A549 (cell line): ENCODE results near the gene CCDC50. TPM values are rescaled to one million over a fixed set of nuclear protein-coding genes. Genes with fewer than 3 reads are reported as not detected.

Source experiments
- ATAC-seq, 2 experiments: fragments of 200-7000 bp in 1 of 2; fragments of >200 bp in 1 of 2; cut with Nextera tagmentation in 1 of 2; cut with Tn5 transposase in 1 of 2; 3 replicates each; pipeline versions ENCODE4 v1.8.0 to v1.9.1; 2018 to 2020; ENCODE audit warnings: mild to moderate bottlenecking in 1 of 2, moderate library complexity in 1 of 2
- CTCF ChIA-PET: fragments of 300-600 bp; sonication (Branson Sonifier 250); formaldehyde crosslinking; extraction: SDS; loops from one replicate; lab custom pipeline; 2021; ENCODE audit warnings: antibody characterized with exemption, inconsistent platforms; lab: Yijun Ruan, JAX
- POLR2A ChIA-PET: fragments of 350-600 bp; formaldehyde crosslinking; extraction: SDS; loops from one replicate; lab custom pipeline; 2021; ENCODE audit warnings: antibody characterized with exemption, inconsistent platforms; lab: Yijun Ruan, JAX
- DNase-seq, 2 experiments: peaks; one replicate each; pipeline versions ENCODE4 v3.0.0 to v3.0.0-alpha.2; 2011 to 2016; ENCODE audit warnings: low read depth in 1 of 2, low spot score in 1 of 2
- FAIRE-seq: peaks from 2 replicates; lab custom pipeline; 2011; peaks lifted over from hg19 to GRCh38; lab: Jason Lieb, UNC
- H3K27ac ChIP-seq, 2 experiments: fragments of >200 bp; sonication (Bioruptor Twin); formaldehyde crosslinking; 3 replicates each; pipeline ENCODE4 v1.5.1; 2016 to 2017
- H3K4me1 ChIP-seq: fragments of >200 bp; sonication (Bioruptor Twin); formaldehyde crosslinking; 3 replicates; pipeline ENCODE4 v1.6.1; 2016
- H3K4me2 ChIP-seq: fragments of >200 bp; sonication (Bioruptor Twin); formaldehyde crosslinking; 3 replicates; pipeline ENCODE4 v1.6.1; 2016
- H3K4me3 ChIP-seq: fragments of >200 bp; sonication (Bioruptor Twin); formaldehyde crosslinking; 3 replicates; pipeline ENCODE4 v1.5.1; 2016
- H3K9me3 ChIP-seq: fragments of >200 bp; sonication (Bioruptor Twin); formaldehyde crosslinking; 3 replicates; pipeline ENCODE4 v1.6.1; 2016
- CHD4 ChIP-seq: fragments of 200-600 bp; sonication (generic); IDR thresholded peaks from 2 replicates; pipeline ENCODE4 v1.6.1; 2016; ENCODE audit warnings: antibody characterized with exemption, mild to moderate bottlenecking, borderline replicate concordance
- EHF ChIP-seq: fragments of 250-450 bp; sonication (Bioruptor Pico); IDR thresholded peaks from 2 replicates; pipeline ENCODE4 v1.5.0; 2020; ENCODE audit warnings: mild to moderate bottlenecking
- EP300 ChIP-seq, 2 experiments: fragments of >200 bp; sonication (Bioruptor Twin); formaldehyde crosslinking; IDR thresholded peaks; 2 replicates in 1 of 2; 3 replicates in 1 of 2; pipeline ENCODE4 v1.6.1; 2016 to 2017
- FOXS1 ChIP-seq: fragments of 250-450 bp; sonication (Bioruptor Pico); IDR thresholded peaks from 2 replicates; pipeline ENCODE4 v1.5.0; 2020; ENCODE audit warnings: mild to moderate bottlenecking, moderate library complexity
- GATA3 ChIP-seq: IDR thresholded peaks from 2 replicates; pipeline ENCODE4 v1.6.1; 2012; ENCODE audit warnings: borderline replicate concordance
- HOXA7 ChIP-seq: fragments of 250-450 bp; sonication (Bioruptor Pico); IDR thresholded peaks from 2 replicates; pipeline ENCODE4 v1.5.0; 2020; ENCODE audit warnings: mild to moderate bottlenecking, moderate library complexity
- JUN ChIP-seq, 2 experiments: fragments of >200 bp; sonication (Bioruptor Twin); formaldehyde crosslinking; IDR thresholded peaks; 2 replicates in 1 of 2; 3 replicates in 1 of 2; pipeline ENCODE4 v1.6.1; 2016 to 2017
- KDM1A ChIP-seq: fragments of 200-600 bp; sonication (generic); IDR thresholded peaks from 2 replicates; pipeline ENCODE4 v1.6.1; 2016; ENCODE audit warnings: low read depth, mild to moderate bottlenecking
- MYC ChIP-seq: IDR thresholded peaks from 2 replicates; pipeline ENCODE4 v1.6.1; 2012; ENCODE audit warnings: mild to moderate bottlenecking, inconsistent platforms, low read length, improper control_type of control experiment, borderline replicate concordance
- NR3C1 ChIP-seq: fragments of >200 bp; sonication (Bioruptor Twin); formaldehyde crosslinking; IDR thresholded peaks from 3 replicates; pipeline ENCODE4 v1.6.1; 2017
- PHF8 ChIP-seq: fragments of 200-600 bp; sonication (generic); IDR thresholded peaks from 2 replicates; pipeline ENCODE4 v1.6.1; 2016; ENCODE audit warnings: low read depth, mild to moderate bottlenecking, antibody characterized with exemption, moderate library complexity, borderline replicate concordance
- POLR2AphosphoS2 ChIP-seq: conservative IDR thresholded peaks from 2 replicates; pipeline ENCODE4 v1.6.1; 2012; ENCODE audit warnings: low read length, improper control_type of control experiment, inconsistent platforms
- RARB ChIP-seq: fragments of 250-450 bp; sonication (Bioruptor Pico); IDR thresholded peaks from 2 replicates; pipeline ENCODE4 v1.8.0; 2021; ENCODE audit warnings: mild to moderate bottlenecking, moderate library complexity
- RCOR1 ChIP-seq: fragments of 150-350 bp; IDR thresholded peaks from 2 replicates; pipeline ENCODE4 v1.6.1; 2014; ENCODE audit warnings: antibody characterized with exemption, low read length, low read depth
- RNF2 ChIP-seq: fragments of 200-600 bp; sonication (generic); IDR thresholded peaks from 2 replicates; pipeline ENCODE4 v1.6.1; 2016; ENCODE audit warnings: low read depth, mild to moderate bottlenecking, antibody characterized with exemption, moderate library complexity, borderline replicate concordance
- SMC3 ChIP-seq: fragments of >200 bp; sonication (Bioruptor Twin); formaldehyde crosslinking; IDR thresholded peaks from 3 replicates; pipeline ENCODE4 v1.6.1; 2018; ENCODE audit warnings: inconsistent platforms
- TFCP2L1 ChIP-seq: fragments of 250-450 bp; sonication (Bioruptor Pico); IDR thresholded peaks from 2 replicates; pipeline ENCODE4 v1.5.0; 2021; ENCODE audit warnings: mild to moderate bottlenecking
- TP53 ChIP-seq: fragments of 250-450 bp; sonication (Bioruptor Pico); IDR thresholded peaks from 2 replicates; pipeline ENCODE4 v1.5.0; 2021; ENCODE audit warnings: mild to moderate bottlenecking, moderate library complexity
- ZC3H11A ChIP-seq: fragments of 450-650 bp; IDR thresholded peaks from 2 replicates; pipeline ENCODE4 v1.6.1; 2014; ENCODE audit warnings: antibody characterized with exemption, mild to moderate bottlenecking
- ZFP36 ChIP-seq: fragments of 450-650 bp; IDR thresholded peaks from 2 replicates; pipeline ENCODE4 v1.6.1; 2014; ENCODE audit warnings: borderline replicate concordance; ENCODE audit not compliant: partially characterized antibody
- ZNF302 ChIP-seq: fragments of 250-450 bp; sonication (Bioruptor Pico); IDR thresholded peaks from 2 replicates; pipeline ENCODE4 v1.9.0; 2021; ENCODE audit warnings: inconsistent platforms, mild to moderate bottlenecking, moderate library complexity
- WGBS: methylation state at CpG from one replicate; pipeline ENCODE4 v1.1.6; 2017; ENCODE audit errors: missing lambda C conversion rate; 5-methylcytosine and 5-hydroxymethylcytosine counted together
- polyA plus RNA-seq, 4 experiments: library from polyadenylated mRNA; depleted of rRNA in 3 of 4; stranded (reverse); fragments of >200 nt; fragmentation: RNase III in 1 of 4; extraction: RNeasy Plus Mini Kit Qiagen cat#74134 plus additional on column Dnase treatment in 1 of 4; gene quantifications; 2 replicates in 3 of 4; 3 replicates in 1 of 4; pipeline ENCODE4 v1.2.3, GENCODE V29; 2011 to 2017
- TF ChIP-seq, protein P1 (sequence below): fragments of 150-350 bp; IDR thresholded peaks from 2 replicates; pipeline ENCODE4 v1.6.1; 2014; ENCODE audit warnings: low read depth, mild to moderate bottlenecking, low read length
- TF ChIP-seq, protein P2 (sequence below): fragments of 450-650 bp; IDR thresholded peaks from 2 replicates; pipeline ENCODE4 v1.6.1; 2014; ENCODE audit warnings: antibody characterized with exemption
- TF ChIP-seq, protein P3 (sequence below): fragments of 250-450 bp; sonication (Bioruptor Pico); IDR thresholded peaks from 2 replicates; pipeline ENCODE4 v1.5.0; 2021; ENCODE audit warnings: mild to moderate bottlenecking, moderate library complexity, borderline replicate concordance
- TF ChIP-seq, protein P4 (sequence below): IDR thresholded peaks from 2 replicates; pipeline ENCODE4 v1.6.1; 2012

CCDC50 gene
- polyA plus RNA-seq, 2 of the 4 experiments (the other 2 are of a cell fraction), result 20.1 to 43.8 TPM

DNA sequence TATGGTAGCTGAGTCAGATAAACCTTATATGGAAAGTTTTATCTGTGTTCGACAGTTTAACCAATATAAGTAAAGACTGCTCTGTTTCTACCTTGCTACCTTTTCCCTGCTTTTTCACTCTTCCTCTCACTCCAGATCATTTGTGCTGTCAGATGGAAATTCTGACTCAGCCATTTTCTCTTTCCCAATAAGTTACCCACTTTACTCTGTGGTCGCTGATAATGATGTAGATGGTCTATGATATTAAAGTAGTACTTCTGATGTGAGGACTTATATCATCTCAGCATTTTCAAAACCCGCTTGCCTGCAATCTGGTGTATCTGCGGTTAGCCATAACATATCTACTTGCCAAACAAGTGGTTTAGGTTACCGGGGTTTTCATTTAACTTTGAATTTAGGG is 16.1 kb downstream of the CCDC50 start:
- H3K4me1 ChIP-seq, result peaks cover 25% of the 10 kb centered on the region
- CTCF ChIA-PET, result no interaction called here
- FAIRE-seq, result no peak

DNA sequence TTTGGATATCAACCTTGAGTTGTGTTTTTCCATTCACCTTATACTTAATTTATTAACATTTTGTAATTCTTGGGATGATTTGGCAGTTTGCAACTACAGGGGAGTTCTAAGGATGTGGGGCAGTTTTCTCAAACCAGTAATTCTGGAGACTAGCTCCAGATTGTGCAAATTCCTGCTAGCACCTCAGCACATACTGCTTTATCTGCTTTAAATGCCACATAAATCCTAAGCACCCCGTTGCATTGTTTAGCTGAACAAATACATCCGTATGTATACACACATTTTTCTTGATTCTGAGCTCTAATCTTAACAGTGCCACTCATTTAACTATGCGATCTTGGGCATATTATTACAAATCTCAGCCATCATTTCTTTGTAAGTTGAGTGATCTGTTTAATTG is 18.0 kb downstream of the CCDC50 start:
- Histone ChIP-seq H3K4me3 (no peak overlapping the region), H3K9me3 (no peaks in the 10 kb centered on the region), H3K4me2 (no peak overlapping the region), H3K4me1 (peaks cover 41% of the 10 kb centered on the region), H3K27ac (no peak overlapping the region)
- ATAC-seq (no peak), FAIRE-seq (no peak), DNase-seq (no peak)
- 74% methylated on average over 3 of the region's 3 CpGs for WGBS
- ChIA-PET POLR2A (no interaction called here), CTCF (no interaction called here)
- no peak for TF ChIP-seq PHF8
- TF ChIP-seq SMC3, result no peak
- TF ChIP-seq KDM1A, result no peak
- TF ChIP-seq, protein P1, sequence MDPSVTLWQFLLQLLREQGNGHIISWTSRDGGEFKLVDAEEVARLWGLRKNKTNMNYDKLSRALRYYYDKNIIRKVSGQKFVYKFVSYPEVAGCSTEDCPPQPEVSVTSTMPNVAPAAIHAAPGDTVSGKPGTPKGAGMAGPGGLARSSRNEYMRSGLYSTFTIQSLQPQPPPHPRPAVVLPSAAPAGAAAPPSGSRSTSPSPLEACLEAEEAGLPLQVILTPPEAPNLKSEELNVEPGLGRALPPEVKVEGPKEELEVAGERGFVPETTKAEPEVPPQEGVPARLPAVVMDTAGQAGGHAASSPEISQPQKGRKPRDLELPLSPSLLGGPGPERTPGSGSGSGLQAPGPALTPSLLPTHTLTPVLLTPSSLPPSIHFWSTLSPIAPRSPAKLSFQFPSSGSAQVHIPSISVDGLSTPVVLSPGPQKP, result no peak
- TF ChIP-seq, protein P2, sequence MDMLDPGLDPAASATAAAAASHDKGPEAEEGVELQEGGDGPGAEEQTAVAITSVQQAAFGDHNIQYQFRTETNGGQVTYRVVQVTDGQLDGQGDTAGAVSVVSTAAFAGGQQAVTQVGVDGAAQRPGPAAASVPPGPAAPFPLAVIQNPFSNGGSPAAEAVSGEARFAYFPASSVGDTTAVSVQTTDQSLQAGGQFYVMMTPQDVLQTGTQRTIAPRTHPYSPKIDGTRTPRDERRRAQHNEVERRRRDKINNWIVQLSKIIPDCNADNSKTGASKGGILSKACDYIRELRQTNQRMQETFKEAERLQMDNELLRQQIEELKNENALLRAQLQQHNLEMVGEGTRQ, result no peak
- no peak for TF ChIP-seq TP53 (CRISPR knock-in tag)
- no peak for TF ChIP-seq FOXS1 (CRISPR knock-in tag)
- TF ChIP-seq ZC3H11A, result no peak

More for the DNA sequence above, 16.1 kb downstream of the CCDC50 start:
- Histone ChIP-seq H3K27ac (no peak overlapping the region), H3K4me2 (no peak overlapping the region), H3K9me3 (no peaks in the 10 kb centered on the region), H3K4me3 (no peak overlapping the region)
- no peak for ATAC-seq
- TF ChIP-seq ZFP36 (no peak), GATA3 (no peak), SMC3 (no peak), MYC (no peak), EHF (CRISPR knock-in tag) (no peak), RARB (CRISPR knock-in tag) (no peak), NR3C1 (no peak), KDM1A (no peak)
- TF ChIP-seq, protein P3, sequence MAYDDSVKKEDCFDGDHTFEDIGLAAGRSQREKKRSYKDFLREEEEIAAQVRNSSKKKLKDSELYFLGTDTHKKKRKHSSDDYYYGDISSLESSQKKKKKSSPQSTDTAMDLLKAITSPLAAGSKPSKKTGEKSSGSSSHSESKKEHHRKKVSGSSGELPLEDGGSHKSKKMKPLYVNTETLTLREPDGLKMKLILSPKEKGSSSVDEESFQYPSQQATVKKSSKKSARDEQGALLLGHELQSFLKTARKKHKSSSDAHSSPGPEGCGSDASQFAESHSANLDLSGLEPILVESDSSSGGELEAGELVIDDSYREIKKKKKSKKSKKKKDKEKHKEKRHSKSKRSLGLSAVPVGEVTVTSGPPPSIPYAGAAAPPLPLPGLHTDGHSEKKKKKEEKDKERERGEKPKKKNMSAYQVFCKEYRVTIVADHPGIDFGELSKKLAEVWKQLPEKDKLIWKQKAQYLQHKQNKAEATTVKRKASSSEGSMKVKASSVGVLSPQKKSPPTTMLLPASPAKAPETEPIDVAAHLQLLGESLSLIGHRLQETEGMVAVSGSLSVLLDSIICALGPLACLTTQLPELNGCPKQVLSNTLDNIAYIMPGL (CRISPR knock-in tag), result no peak
- POLR2A ChIA-PET, result no interaction called here
- WGBS, result 92% methylated on average over 5 of the region's 5 CpGs
- no peak for DNase-seq

DNA sequence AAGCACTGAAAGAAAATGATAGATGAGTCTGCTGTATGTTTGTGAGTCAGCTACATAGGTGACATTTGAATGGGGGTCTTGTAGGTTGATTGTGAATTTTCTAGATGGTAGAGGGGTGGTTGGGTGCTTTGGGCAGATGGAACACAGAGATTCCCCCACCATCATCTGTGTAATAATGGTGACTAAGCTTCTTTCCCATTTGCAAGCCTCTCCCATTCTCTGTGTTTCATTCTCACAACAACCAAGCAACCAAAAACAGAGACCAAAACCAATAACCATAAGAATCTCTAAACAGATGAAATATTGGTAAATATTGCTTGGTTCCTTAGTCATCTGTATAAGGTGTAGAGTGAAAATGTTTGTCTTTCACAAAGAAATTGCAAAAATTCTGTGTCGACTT is 18.9 kb downstream of the CCDC50 start:
- Histone ChIP-seq H3K4me3 (no peak overlapping the region), H3K4me2 (no peak overlapping the region), H3K9me3 (no peaks in the 10 kb centered on the region), H3K4me1 (peaks cover 41% of the 10 kb centered on the region), H3K27ac (no peak overlapping the region)
- DNase-seq (no peak), FAIRE-seq (no peak), ATAC-seq (no peak)
- ChIA-PET POLR2A (no interaction called here), CTCF (no interaction called here)
- no peak for TF ChIP-seq RCOR1
- 89% methylated on average over 1 of the region's 1 CpG for WGBS

DNA sequence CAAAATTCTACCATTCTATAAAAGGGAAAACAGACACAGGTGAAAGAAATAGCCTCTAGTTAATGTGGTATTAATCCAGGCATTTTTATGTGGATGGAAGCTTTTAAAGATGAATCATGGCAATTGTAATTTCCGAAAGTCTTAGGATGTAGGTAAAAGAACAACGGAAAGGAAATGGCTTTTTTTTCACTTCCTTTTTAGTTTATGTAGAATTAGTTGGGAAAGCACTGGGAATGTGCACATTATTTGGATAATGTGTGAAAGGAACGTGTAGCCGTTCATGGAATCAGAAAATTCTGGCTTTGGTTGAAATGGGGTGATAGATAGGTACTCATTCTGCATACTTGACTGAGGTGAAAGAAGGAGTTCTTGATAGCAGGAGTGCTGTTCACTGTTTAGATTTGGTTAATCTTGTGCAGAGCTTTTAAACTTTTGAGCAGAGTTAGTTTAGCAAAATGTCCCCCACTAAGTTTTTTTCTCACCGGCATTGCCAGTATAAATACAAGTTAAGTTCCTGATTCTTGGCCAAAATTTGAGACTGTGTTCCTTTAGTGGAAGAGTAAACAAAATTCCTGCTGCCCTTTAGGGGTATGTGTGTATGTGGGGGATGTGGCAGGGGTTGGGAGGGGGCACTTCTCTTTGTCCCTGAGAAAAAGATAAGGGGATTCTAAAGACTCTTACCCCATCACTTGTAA is 21.3 kb downstream of the CCDC50 start:
- no peak overlapping the region for H3K4me3 ChIP-seq
- H3K4me2 ChIP-seq, result peak overlapping the region; percentile 60
- H3K9me3 ChIP-seq, result no peaks in the 10 kb centered on the region
- peaks cover 39% of the 10 kb centered on the region for H3K4me1 ChIP-seq
- CTCF ChIA-PET, result no interaction called here
- no peak for ATAC-seq
- no peak for DNase-seq
- no peak for FAIRE-seq
- H3K27ac ChIP-seq, result no peak overlapping the region
- 43% methylated on average over 5 of the region's 5 CpGs for WGBS
- POLR2A ChIA-PET, result no interaction called here
- TF ChIP-seq, protein P4, sequence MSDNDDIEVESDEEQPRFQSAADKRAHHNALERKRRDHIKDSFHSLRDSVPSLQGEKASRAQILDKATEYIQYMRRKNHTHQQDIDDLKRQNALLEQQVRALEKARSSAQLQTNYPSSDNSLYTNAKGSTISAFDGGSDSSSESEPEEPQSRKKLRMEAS, result no peak
- TF ChIP-seq, protein P3 (CRISPR knock-in tag), result no peak
- TF ChIP-seq EP300 (IDR thresholded peaks at IDR 0.05) (no peak), POLR2AphosphoS2 (no peak), ZFP36 (no peak), CHD4 (no peak), ZC3H11A (no peak), RNF2 (no peak), JUN (IDR thresholded peaks at IDR 0.05) (no peak), GATA3 (no peak), ZNF302 (CRISPR knock-in tag) (no peak), TFCP2L1 (no peak), HOXA7 (CRISPR knock-in tag) (no peak)
